Effector CD8-positive, alpha-beta T cell (primary cell): Measurements from ENCODE around the gene ETHE1.
A peak's percentile ranks its signal among the peaks of the same experiment; 100 is the strongest.
"Not testable (repeated sequence)": the region's sequence is repeated elsewhere in the genome, so short reads cannot be mapped to it uniquely, and the experiment has no call there.

Experiments
- DNase-seq: peaks from one replicate; lab custom pipeline; 2025; lab: John Stamatoyannopoulos, UW

The ETHE1 gene

DNA sequence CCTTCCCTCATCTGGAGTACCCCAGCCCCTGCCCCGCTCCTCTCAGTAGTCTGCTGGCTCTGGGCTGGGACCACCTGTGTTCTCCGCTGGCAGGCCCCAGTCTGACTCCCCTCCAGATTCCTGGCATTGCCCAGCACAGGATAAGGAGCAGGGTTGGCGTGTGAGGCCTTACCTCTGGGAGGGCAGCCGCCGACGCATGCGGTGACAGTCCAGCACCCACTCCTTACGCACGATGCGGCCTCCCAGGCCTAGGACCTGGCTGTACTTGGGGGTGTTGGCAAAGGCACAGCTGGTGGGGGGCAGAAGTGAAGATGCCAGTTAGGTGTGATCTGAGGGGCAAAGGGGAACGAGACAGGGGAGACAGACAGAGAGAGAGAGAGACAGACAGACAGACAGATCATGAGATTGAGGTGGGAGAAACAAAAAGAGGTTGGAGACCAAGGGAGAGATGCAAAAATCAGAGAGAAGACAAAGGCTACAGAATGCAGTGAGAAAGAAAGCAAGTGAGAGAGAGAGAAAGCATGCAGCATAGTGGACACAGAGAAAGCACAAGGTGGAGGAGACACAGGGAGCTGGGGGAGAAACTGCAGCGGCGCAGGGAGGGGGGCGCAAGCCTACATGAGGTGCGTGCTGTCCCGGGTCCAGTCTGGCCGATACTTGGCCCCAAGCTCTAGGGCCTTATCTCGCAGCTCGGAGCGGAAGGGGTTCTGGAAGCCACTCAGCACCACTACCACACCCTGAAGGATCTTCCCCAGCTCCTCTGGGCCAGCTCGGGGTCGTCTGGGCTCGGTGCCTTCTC lies 24.6 kb upstream of the ETHE1 start:
- no peak for DNase-seq

DNA sequence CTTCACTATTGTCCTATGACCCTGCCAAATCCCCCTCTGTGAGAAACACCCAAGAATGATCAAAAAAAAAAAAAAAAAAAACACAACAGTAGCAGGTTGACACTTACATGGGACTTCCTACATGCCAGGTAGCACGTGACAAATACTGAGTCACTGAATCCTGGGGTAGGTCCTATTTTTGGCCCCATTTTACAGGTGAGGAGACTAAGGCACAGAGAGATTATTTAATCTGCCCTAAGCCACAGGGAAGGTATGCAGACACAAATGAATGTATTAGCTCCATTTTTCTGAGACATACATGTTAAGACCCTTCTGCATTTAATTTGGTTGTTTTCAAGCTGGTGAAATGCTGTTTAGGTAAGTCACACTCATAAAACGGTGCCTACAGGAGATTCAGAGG lies 21.7 kb upstream of the ETHE1 start:
- DNase-seq: no peak

DNA sequence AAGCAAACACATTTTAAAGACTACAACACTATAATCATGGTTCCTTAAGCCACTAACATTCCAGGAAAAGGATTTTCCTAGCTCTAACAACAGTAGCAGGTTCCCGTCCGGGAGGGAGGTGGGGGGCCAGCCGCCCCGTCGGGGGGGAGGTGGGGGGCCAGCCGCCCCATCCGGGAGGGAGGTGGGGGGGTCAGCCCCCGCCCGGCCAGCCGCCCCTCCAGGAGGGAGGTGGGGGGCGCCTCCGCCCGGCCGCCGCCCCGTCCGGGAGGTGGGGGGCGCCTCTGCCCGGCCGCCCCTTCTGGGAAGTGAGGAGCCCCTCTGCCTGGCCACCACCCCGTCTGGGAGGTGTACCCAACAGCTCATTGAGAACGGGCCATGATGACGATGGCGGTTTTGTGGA lies 20.9 kb upstream of the ETHE1 start:
- DNase-seq: not testable (repeated sequence)

DNA sequence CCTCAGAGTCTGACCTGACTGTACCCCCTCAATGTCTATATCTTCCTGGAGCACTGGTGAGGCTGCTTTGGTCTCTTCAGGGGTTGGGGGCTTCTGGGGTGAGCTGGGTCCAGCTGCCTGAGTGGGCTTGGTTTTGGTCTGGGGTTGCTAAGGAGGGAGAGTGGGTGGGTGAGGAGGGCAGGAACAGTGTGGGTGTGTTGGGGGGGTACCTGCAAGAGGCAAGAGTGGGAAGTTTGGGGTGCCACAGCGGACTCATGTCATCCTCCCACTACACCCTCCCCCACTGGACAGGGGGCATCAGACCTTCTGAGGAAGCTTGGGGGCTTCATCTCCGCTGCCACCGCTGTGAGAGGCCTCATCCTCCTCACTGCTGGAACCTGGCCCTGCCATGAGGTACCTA lies 19.6 kb upstream of the ETHE1 start:
- no peak for DNase-seq

DNA sequence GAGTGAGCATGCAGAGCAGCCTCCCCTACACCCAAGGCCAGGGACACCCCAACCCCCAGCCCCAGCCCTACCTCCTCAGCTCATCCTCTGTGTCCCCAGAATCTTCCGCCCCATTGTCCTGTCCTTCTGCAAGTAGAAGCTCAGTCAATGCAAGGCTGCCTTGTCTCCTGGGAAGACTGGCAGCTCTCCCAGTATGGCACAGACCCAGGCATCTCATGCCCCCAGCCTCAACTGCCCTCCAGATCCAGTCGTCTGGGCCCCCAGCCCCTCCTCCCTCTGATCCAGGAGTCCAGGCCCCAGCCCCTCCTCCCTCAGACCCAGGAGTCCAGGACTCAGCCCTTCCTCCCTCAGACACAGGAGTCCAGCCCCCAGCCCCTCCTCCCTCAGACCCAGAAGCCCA lies 19.0 kb upstream of the ETHE1 start:
- DNase-seq: no peak

DNA sequence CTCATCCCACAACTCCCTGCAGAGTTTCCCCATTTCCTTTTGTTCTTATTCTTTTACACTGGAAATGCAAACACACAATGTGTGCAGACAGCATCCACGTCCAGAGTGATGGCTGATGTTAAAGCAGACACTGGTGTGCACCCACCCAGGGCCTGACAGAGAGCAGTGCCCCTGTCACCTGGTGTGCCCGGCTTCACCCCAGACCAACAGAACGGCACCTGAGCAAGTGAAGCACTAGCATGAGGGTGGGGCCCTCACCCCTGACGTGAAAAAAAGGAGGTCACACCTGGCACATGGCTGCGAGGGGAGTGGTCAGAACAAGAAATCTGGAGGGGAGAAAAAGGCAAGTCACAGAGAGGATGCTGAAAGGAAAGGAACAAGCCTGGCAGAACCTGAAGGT lies 18.3 kb upstream of the ETHE1 start:
- DNase-seq: no peak

DNA sequence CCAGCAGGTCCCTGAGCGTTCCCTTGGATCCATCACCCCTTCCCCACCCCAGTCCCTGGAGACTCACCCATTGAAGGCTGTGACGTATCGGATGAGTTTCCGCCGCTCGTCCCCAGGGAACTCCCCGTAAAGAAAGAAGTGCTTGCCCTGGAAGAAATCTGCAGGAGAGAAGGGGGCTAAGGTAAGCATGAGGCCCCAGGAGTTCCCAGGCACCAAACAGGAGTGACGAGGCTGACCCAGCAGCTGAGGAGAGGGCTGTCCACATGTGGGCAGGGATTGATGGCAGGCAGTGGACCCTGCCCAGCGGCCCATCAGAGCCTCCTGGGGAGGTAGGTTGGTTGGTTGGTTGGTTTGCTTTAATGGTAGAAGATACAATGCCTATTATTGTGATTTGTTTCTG lies 17.1 kb upstream of the ETHE1 start:
- DNase-seq: no peak

DNA sequence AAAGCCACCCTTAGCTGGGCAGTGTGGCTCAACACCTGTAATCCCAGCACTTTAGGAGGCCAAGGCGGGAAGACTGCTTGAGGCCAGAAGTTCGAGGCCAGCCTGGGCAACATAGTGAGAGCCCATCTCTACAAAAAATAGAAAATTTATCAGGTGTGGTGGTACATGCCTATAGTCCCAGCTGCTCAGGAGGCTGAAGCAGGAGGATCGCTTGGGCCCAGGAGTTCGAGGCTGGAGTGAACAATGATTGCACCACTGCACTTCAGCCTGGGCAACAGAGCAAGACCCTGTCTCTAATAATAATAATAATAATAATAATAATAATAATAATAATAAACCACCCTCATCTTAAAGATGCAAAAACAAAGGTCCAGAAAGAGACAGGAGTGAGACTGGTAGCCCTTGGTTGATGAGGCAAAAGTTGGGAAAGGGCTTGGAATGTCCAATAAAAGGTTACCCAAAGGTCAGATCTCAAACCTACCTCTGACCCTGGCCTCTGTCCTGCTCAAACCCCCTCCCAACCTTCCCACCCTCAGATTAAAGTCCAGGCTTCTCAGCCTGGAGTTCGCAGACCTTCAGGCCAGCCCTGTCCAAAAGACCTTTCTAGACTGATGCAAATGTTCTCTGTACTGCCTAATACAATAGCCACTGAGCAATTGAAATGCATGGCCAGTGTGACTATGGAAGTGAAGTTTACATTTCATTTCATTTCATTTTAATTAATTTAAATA lies 15.1 kb upstream of the ETHE1 start:
- no peak for DNase-seq

DNA sequence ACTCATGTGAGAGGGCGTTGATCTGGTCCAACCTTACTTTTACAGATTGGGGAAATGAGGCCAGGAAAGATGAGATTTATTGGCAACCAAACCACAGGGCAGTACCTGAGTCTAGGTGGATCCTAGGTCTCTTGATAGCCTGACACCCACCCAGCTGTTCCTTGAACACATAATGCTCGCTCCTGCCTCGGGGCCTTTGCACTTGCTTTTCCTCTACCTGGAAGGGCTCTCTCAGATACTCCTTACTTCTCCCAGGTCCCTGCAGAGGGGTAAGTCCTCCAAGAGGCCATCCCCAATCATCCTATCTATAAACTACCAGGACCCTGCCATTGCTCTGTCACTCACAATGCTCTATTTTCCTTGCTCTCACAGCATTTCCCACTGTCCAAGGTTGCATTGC lies 13.4 kb upstream of the ETHE1 start:
- no peak for DNase-seq

DNA sequence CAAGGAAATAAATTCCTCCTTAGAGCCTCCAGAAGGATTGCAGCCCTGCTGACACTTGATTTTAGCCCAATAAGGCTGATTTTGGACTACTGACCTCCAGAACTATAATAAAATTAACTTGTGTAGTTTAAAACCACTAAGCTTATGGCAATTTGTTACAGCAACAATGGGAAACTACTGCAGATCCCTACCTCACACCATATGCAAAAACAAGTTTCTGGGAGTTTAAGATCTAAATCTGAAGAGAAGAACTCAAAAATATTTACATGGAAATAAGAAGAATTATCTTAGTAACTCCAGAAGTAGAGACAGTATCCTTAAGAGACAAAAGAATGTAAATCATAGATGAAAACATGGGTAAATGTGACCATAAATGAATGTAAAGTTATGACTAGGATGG lies 11.9 kb upstream of the ETHE1 start:
- no peak for DNase-seq

DNA sequence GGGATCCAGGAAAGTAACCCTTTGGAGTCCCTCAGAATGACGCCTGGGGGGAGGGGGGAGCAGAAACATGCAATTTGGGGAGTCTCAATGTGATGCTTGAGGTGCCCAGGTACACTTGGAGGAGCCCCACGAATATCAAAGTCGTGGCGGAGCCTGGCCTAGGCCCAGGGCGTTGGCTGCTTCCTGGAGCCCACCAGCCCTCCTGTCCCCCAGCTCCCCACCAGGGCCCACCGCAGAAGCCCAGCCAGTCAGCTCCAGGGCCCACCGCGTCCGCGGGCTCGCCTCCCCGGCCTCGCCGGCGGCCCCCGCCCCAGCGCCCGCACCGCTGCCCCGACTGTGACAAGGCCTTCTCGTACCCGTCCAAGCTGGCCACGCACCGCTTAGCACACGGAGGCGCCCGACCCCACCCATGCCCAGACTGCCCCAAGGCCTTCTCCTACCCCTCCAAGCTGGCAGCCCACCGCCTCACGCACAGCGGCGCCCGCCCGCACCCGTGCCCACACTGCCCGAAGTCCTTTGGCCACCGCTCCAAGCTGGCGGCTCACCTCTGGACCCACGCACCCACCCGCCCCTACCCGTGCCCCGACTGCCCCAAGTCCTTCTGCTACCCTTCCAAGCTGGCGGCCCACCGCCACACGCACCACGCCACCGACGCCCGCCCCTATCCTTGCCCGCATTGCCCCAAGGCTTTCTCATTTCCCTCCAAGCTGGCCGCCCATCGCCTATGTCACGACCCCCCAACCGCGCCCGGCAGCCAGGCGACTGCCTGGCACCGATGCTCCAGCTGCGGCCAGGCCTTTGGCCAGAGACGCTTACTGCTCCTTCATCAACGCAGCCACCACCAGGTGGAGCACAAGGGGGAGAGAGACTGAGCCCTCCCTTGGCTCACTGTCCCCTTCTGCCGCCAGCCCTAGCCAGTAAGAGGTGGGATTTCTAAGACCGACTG lies 8.1 kb upstream of the ETHE1 start:
- peak; percentile 15 for DNase-seq

DNA sequence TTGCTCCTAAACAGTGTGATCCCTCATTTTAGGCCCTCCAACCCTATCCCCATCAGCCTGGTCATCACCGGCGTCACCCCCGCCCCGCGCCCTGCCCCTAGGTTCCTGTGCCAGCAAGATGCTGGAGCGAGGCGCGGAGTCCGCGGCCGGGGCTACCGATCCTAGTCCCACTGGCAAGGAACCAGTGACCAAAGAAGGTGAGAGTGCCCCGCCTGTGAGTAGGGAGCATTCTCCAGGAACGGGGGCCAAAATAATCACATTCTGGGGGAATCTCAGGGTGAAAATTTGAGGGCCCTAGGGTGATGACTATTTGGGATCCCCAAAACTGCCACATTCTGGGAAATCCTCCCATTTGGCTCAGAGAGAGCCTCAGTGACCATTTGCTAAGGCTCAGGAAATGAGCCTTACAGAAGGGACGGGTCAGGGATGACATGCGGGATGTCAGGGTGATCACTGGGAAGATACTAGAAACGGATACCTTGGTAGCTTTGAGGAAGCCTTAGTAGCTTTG lies 7.4 kb upstream of the ETHE1 start:
- DNase-seq: no peak

DNA sequence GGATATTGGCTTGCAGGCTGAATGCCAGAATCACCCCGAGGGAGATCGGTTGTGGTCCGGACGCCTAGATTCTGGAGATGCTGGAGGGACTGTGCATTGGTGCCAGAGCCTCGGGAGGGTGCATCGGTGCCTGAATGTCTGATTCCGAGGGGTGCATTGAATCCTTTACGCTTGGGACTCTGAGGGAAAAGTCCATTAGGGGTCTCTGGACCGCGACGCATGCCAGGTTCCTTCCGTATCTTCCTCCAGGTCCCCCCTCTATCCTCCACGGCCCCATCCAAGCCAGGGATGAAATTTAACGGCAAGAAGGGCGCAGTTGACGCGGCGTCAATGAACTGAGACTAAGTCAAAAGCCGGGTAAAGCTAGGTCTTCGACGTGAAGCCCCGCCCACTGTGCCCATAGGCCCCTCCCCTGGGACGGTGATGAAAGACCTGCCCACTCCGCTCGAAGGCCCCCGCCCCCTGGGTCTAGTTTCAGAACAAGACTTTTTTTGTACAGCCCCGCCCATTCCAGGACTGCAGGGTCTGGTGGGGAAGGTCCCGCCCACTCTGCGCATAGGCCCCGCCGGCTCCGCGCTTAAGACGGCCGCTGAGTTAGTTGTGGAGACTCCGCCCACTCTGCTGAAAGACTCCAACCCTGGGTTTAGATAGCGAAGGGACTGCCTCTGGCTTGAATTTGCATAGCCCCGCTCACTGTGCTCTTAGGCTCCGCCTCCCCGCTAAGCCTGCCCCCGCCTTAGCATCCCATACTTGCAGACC lies 6.7 kb upstream of the ETHE1 start:
- peak; percentile 95 for DNase-seq

DNA sequence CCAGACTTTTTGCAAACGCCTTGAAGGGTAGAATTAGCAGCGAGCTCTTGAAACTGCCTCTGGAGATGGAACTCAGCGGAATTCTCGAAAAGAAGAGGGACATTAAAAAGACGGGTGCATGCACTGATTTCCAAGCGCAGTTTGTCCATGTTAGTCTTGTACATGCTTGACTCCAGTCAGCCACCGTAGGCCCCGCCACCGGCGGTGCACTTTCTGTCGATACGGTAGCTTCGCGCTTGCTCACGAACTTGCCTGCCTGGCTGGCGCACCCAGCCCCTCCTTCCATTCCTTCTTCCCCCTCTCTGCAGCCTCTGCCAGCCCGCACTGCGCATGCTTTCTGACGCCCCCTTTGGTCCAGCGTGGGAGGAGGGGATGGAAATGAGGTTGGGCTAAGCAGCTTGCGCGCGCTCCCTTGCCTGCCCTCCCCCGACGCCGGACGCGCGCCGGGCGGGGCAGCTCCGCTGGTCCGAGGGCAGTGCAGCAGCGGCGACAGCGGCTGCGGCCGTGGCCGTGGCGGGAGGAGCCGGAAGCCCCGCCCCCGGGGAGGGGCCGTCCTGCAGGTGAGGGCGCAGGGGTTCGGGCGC lies 6.1 kb upstream of the ETHE1 start, which contains the start of gene ZNF575:
Gene ZNF575, plus strand, starts transcription at position 227 of the 584 bp plus-strand sequence. CDS start 1,235 bp downstream, outside the sequence.
- peak; percentile 64 for DNase-seq

DNA sequence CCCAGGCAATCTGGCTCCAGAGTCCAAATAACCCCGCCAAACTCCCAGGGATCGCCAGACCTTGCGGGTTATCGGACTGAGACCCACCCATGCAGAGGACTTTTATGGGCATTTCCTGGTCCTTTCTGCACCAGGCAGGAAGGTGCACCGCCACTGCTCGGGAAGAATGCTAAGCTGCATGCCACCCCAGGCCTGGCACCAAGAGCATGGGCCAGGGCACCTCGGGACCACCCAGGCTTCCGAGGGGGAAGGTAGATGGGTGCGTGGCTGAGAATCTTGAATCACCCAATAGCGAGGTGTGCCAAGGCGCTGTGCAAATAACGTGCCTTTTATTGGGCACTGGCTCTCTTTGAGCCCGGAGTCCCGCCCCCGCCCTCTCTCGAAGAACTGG lies 5.6 kb upstream of the ETHE1 start:
- peak; percentile 51 for DNase-seq

DNA sequence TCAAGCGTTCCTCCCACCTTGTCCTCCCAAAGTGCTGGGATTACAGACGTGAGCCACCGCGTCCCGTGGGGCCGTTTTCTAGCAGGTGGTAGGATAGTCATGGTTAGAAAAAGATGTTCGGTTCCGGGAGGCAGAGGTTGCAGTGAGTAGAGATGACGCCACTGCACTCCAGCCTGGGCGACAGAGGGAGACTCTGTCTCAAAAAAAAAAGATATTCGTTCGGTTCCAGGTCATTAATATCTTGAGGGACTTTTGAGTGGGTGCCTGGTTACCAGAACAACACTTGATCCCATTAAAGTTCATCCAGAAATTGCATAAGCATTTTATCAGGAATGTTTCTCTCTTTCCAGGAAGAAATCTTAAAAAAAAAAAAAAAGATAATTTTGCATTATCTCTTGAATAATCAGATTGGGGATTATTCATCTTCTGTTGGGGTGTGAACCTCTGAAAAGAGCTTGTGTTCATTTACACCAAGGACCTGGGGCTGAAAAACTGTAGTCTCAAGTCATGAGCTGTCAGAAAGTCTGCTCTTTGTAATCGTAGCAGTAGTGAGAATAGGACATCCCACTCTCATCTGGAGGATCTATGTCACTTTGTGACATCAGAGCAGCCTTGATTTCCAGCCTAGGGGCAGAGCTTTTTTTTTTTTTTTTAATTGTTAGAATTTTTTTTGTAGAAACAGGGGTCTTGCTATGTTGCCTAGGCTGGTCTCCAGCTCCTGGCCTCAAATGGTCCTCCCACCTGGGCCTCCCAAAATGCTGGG lies 1.0 kb upstream of the ETHE1 start:
- no peak for DNase-seq

DNA sequence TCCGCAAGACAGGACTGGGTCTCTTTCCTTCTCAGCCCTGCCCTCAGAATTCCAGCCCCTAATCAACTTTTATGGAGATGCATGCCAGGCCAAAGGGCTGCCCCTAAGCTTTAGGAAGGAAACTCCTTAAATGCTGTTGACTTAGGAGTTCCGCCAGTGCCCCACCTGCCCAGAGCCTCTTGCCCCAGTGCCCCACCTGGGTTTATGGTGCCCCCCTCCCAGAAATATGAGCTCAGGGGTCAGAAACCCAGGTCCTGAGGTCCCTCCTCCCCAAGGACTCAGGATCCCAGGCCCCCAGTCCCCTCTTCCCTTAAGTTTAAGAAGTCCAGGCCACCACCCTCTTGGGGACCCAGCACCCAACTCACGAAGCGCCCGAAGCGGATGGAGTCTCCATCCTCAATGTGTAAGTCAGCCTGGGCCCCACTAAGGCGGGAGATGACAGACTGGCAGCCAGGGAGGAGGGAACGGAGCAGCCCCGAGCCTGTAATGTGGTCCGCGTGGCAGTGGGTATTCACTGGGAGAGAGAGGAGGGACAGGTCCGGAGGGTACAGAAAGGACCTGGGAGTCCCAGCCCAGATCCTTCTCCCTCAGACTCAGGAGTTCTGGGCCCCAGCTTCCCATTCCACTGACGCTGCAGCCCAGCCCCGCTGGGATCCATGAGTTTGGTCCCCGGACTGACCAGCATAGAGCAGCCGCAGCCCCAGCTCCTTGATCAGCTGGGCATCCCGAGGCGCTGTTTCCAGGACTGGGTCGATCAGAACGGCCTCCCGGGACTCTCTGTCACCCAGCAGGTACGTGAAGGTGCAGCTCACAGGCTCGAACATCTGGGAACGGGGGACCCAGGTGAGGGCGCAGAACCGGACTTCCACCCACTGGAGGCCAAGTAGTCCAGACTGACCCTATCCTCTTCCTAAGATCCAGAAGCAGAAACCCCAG lies 897 bp downstream of the ETHE1 start:
- no peak for DNase-seq

DNA sequence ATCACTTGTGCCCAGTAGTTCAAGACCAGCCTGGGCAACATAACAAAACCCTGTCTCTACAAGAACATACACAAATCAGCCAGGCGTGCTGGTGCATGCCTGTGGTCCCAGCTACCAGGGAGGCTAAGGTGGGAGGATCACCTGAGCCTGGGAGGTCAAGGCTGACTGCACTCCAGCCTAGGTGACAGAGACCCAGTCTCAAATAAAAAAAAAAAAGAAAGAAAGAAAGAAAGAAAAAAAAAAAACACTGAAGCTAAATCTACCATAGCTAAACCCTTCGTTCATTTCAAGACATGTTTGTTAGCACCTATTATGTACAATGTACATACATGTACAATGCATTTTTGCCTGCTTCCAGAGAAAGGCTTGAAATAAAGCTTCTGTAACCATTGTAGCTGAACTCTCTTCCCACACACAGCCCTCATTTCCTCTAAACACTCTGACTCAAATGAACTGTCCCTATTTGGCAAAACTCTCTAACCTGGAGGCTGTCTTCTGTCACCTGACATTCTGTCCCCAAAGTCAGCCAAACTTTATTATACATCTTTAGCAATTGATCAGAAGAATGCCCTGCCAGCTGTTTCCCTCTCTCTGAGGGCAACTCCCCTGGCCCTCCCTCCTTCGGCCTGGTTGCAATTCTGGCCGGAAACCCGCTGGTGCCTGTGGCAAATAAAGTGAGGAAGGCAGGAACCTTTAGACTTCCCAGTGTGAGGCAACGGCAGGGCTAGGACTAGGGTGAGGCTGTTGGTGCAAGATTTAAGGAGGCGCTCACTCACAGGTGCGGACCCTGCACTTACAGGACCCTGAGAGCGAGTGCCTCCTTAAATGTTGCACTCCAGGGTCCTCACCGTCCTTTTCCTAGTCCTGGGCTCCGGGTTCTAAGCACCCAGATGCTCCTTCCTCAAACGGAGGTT lies 1.8 kb downstream of the ETHE1 start:
- peak; percentile 16 for DNase-seq
